GM13977 (cell line): ENCODE measurements around the gene TRPM2.

Experiments
- DNase-seq: peaks from one replicate; pipeline ENCODE4 v3.0.0; 2012; ENCODE audit warnings: low spot score
- in situ Hi-C: fragments of 300-500 bp; cut with MboI; formaldehyde crosslinking; loops from one replicate; pipeline ENCODE4 v1.12.0; 2022; ENCODE audit warnings: low sequenced_read_pairs, low pct_unique_long_range_greater_than_20kb, mixed read lengths, inconsistent platforms; ENCODE audit not compliant: unreplicated experiment
- TF ChIP-seq, protein P1 (sequence below): IDR thresholded peaks from 2 replicates; pipeline ENCODE4 v1.5.1; 2012; ENCODE audit warnings: mild to moderate bottlenecking, control low read depth; ENCODE audit not compliant: insufficient read depth; ENCODE audit errors: extremely low read depth, missing control alignments

The TRPM2 gene

GRCh38 chr21:44379515-44379848, 26.1 kb downstream of the TRPM2 start:
- in situ Hi-C loops = no loop called here
- TF ChIP-seq, protein P1, sequence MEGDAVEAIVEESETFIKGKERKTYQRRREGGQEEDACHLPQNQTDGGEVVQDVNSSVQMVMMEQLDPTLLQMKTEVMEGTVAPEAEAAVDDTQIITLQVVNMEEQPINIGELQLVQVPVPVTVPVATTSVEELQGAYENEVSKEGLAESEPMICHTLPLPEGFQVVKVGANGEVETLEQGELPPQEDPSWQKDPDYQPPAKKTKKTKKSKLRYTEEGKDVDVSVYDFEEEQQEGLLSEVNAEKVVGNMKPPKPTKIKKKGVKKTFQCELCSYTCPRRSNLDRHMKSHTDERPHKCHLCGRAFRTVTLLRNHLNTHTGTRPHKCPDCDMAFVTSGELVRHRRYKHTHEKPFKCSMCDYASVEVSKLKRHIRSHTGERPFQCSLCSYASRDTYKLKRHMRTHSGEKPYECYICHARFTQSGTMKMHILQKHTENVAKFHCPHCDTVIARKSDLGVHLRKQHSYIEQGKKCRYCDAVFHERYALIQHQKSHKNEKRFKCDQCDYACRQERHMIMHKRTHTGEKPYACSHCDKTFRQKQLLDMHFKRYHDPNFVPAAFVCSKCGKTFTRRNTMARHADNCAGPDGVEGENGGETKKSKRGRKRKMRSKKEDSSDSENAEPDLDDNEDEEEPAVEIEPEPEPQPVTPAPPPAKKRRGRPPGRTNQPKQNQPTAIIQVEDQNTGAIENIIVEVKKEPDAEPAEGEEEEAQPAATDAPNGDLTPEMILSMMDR = no peak
- DNase-seq = no peak

DNA sequence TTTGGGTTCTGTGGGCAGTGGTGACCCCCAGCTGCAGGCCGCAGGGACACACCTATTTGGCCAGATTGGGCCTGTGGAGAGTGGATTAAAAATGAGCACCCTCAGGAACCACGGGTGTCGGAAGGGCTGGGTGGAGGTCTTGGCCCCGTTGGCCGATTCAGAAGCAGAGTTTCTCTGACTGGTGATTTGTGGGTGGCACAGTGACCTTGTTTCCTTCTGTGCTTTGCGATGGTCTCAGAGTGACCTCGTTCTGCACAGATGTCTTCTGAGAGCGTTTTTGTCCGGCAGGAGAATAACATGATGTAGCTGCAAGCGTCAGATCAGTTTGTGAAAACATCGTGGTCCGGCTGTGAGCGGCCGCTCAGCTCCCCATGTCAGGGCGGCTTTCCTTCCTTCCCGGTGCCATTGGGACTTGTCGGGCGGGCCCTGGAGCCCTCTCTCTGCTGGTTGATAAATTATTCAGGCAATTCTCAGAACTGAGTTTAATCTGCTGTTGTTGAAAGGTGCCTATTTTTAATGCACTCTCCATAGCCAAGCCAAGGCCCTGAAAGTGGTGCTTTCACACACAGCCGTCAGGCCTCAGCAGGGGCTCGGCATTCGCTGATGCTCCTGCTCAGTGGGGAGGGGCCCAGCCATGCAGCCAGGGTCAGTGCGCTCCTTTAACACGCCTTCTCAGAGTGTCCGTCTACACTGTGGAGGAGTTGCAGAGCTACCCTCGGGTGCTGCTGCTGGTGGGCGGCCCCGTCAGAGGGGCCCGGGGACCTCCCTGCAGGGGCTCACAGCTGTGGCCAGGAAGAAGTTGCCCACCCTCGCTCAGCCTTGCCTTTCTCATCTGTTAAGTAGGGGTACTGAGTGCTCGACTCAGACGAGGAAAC, 26.8 kb downstream of the TRPM2 start:
- no peak for DNase-seq
- in situ Hi-C loops = no loop called here
- TF ChIP-seq, protein P1 = no peak

DNA sequence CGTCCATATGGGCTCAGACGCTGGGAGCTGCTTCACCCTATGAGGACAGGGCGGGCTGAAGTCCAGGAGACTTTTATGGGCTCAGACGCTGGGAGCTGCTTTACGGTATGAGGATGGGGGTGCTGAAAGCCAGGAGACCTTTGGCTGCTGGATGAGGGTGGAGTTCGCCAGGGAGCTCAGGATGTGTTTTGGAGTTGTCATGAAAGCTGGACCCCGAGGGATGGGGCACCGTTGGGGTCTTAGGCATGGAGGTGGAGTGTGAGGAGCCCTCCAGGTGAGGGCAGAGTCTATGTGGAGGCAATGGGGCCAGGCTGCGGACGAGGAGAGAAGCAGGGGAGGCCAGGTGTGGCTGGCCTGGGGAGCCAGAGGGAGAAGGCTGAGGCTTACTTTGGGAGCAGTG, 27.5 kb downstream of the TRPM2 start:
- TF ChIP-seq, protein P1 = no peak
- DNase-seq = no peak
- in situ Hi-C loops = no loop called here

DNA sequence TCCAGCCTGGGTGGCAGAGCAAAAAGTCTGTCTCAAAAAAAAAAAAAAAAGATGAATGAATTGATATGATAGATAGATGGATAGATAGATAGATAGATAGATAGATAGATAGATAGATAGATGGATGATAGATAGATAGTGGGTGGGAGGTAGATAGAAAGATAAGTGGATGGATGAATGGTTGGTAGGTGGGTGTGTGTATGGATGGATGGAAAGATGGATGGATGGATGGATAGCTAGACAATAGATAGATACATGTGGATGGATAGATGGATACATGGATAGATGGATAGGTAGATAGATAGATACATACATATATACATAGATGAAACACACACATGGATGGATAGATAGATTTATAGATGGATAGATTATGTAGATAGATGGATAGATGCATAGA, 28.5 kb downstream of the TRPM2 start:
- TF ChIP-seq, protein P1 = no peak
- DNase-seq = no peak
- in situ Hi-C loops = no loop called here

DNA sequence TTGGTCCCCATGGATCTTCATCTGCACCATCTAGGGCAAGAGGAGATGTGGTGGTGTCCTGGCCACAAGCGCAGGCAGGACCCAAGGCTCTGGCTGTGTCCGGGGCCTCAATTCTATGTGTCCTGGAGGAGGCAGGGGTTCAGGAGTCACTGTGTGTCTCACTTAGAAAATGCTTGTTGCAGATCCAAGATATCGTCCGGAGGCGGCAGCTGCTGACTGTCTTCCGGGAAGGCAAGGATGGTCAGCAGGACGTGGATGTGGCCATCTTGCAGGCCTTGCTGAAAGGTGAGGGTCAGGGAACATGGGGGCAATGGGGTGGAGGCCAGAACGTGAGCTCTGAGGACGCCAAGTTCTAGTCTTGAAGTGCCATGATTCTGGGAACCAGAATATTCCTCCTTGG, 29.1 kb downstream of the TRPM2 start:
- DNase-seq = no peak
- TF ChIP-seq, protein P1 = no peak
- in situ Hi-C loops = no loop called here

DNA sequence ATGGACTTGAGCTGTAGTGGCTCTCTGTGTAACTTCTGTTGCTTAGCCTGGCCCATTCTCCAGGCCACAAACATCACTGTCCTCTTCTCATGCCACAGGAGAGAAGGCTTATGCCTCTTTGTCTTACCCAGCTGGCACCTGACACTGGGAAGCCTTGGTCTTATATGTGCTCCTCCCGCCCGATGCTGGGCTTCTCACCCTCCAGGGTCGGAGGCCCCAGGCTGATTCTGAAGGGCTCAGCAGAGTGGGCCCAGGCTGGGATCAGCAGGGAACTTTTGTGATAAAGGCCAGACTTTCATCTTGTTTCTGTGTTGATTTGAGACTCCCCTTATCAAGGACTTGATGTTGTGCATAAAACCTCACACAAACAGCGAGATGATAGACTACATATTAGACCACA, 29.8 kb downstream of the TRPM2 start:
- no peak for DNase-seq
- in situ Hi-C loops = no loop called here
- TF ChIP-seq, protein P1 = no peak
